Left ventricle myocardium inferior (tissue), 1 donor: ENCODE data around the gene UGT1A4. TPM values are rescaled to one million over a fixed set of nuclear protein-coding genes. Genes with fewer than 3 reads are reported as not detected.

Source experiments
- DNase-seq: peaks from one replicate; pipeline ENCODE4 v3.0.0-alpha.2; 2020
- H3K27ac ChIP-seq: fragments of 200-600 bp; replicated peaks from 2 replicates; pipeline ENCODE4 v1.8.0; 2021
- H3K27me3 ChIP-seq: fragments of 200-600 bp; 2 replicates; pipeline ENCODE4 v1.8.0; 2021; ENCODE audit warnings: low read depth
- H3K36me3 ChIP-seq: fragments of 200-600 bp; 2 replicates; pipeline ENCODE4 v1.8.0; 2021
- H3K4me1 ChIP-seq: fragments of 200-600 bp; 2 replicates; pipeline ENCODE4 v1.8.0; 2021
- H3K4me3 ChIP-seq: fragments of 200-600 bp; 2 replicates; pipeline ENCODE4 v1.8.0; 2021; ENCODE audit warnings: mild to moderate bottlenecking, moderate library complexity
- H3K9me3 ChIP-seq: fragments of 200-600 bp; replicated peaks from 2 replicates; pipeline ENCODE4 v1.8.0; 2021
- intact Hi-C: fragments of 100-400 bp; cut with micrococcal nuclease; formaldehyde crosslinking; loops from one replicate; pipeline ENCODE4 v1.11.0; 2022
- total RNA-seq: library from RNA; stranded (reverse); fragmentation: NEBNext Ultra II Directional; extraction: Animal tissue kit (Norgen Biotek cat#: 25700); gene quantifications from one replicate; pipeline ENCODE4 v1.2.1, GENCODE V29; 2021
- TF ChIP-seq, protein P1 (sequence below): fragments of 200-600 bp; IDR thresholded peaks from 2 replicates; pipeline ENCODE4 v1.8.0; 2021; ENCODE audit warnings: antibody characterized with exemption, mild to moderate bottlenecking, borderline replicate concordance
- donor health status: DM: no; HTN: yes; CAD: no; lungs with severe emphysema.

The UGT1A4 gene
- total RNA-seq, 1 donor from 2014 or later, result not detected

DNA sequence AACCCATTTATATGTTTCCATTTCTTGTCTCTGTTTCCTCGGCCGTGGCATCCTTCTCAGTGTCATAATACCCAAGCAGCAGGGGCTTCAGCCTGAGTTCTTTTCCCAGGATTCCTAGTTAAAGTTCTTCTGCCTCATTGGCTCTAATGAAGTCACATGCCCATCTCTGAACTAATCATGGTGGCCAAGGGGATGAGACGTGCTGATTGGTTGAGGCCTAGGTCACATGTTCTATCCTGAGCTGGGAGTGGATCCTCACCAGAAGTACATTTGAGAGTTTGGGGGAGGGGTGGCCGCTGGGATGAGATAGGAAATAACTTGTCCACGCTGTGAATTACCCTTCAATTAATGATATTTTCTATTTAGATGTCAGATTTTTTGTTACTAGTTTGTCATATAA, 9.6 kb upstream of the UGT1A4 start:
- no peaks in the 10 kb centered on the region for H3K36me3 ChIP-seq
- H3K27ac ChIP-seq, result no peak overlapping the region
- DNase-seq, result no peak
- H3K27me3 ChIP-seq, result peaks cover 46% of the 10 kb centered on the region
- no peaks in the 10 kb centered on the region for H3K4me1 ChIP-seq
- intact Hi-C loops, result no loop called here
- no peak overlapping the region for H3K4me3 ChIP-seq
- peaks cover 10% of the 10 kb centered on the region for H3K9me3 ChIP-seq
- TF ChIP-seq, protein P1, sequence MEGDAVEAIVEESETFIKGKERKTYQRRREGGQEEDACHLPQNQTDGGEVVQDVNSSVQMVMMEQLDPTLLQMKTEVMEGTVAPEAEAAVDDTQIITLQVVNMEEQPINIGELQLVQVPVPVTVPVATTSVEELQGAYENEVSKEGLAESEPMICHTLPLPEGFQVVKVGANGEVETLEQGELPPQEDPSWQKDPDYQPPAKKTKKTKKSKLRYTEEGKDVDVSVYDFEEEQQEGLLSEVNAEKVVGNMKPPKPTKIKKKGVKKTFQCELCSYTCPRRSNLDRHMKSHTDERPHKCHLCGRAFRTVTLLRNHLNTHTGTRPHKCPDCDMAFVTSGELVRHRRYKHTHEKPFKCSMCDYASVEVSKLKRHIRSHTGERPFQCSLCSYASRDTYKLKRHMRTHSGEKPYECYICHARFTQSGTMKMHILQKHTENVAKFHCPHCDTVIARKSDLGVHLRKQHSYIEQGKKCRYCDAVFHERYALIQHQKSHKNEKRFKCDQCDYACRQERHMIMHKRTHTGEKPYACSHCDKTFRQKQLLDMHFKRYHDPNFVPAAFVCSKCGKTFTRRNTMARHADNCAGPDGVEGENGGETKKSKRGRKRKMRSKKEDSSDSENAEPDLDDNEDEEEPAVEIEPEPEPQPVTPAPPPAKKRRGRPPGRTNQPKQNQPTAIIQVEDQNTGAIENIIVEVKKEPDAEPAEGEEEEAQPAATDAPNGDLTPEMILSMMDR, result no peak

DNA sequence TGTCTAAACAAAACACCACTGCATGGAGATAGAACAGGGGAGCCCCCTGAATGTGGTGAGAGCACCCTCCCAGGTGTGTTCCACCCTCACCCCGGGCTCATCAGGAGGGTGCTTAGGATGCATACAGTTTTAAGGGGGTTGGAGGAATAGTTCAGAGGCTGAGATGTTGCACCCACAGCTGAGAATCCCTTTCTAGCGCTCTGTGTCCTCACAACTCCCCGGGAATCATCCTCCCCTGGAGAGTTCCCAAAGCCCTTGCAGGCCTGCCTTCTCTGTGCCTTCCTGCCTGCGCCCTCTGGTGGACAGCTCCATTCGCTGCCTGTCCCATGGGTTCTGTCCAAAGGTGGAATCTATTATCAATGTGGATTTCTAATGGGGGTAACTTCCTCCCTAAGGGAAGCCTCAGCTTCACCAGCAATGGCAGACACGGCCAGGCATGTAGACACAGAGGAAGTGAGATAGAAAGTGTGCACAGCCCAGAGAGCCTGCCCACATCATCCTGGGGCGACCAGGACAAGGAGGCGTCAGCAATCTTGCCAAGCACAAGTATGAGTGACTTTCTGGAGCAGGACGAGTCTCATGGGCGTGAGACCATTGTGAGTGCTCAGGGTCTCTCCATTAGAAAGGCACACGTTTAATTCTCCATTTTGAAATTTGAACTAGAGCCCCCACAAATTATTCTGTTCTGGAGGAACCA, 7.1 kb upstream of the UGT1A4 start:
- H3K4me1 ChIP-seq, result no peaks in the 10 kb centered on the region
- H3K4me3 ChIP-seq, result no peak overlapping the region
- no peaks in the 10 kb centered on the region for H3K36me3 ChIP-seq
- H3K27me3 ChIP-seq, result peaks cover 66% of the 10 kb centered on the region
- TF ChIP-seq, protein P1, result peak; percentile 80
- DNase-seq, result peak; percentile 56
- no peaks in the 10 kb centered on the region for H3K9me3 ChIP-seq
- intact Hi-C loops, result no loop called here
- H3K27ac ChIP-seq, result no peak overlapping the region

DNA sequence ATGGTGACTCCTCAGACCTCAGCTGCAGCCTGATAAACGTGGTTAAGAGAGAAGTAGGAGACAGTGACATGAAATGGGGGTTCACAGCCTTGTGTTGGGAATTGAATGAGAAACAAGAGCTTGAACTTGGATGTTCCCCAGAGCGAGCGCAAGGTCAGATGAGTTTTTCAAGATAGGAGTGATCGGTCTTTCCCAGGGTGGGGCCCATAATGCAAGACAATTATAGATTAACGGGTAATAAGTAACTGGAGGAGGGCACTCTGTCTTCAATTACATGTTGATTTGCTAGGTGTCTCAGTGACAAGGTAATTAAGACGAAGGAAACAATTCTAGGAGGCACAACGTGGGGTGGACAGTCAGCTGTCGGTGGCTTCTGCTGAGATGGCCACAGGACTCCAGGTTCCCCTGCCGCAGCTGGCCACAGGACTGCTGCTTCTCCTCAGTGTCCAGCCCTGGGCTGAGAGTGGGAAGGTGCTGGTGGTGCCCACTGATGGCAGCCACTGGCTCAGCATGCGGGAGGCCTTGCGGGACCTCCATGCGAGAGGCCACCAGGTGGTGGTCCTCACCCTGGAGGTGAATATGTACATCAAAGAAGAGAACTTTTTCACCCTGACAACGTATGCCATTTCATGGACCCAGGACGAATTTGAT, 5.8 kb upstream of the UGT1A4 start, which contains the start of gene UGT1A5:
UGT1A5 (plus strand) TSS at position 297 of the 651 bp plus-strand sequence; CDS start at position 382, 85 bp downstream.
- Histone ChIP-seq H3K27ac (no peak within 1 kb of the TSS), H3K4me3 (no peak within 1 kb of the TSS), H3K36me3 (no peaks in the 10 kb centered on the region), H3K4me1 (no peaks in the 10 kb centered on the region), H3K27me3 (peaks cover 78% of the 10 kb centered on the region), H3K9me3 (no peaks in the 10 kb centered on the region)
- no peak for DNase-seq
- intact Hi-C loops, result no loop called here
- TF ChIP-seq, protein P1, result no peak

DNA sequence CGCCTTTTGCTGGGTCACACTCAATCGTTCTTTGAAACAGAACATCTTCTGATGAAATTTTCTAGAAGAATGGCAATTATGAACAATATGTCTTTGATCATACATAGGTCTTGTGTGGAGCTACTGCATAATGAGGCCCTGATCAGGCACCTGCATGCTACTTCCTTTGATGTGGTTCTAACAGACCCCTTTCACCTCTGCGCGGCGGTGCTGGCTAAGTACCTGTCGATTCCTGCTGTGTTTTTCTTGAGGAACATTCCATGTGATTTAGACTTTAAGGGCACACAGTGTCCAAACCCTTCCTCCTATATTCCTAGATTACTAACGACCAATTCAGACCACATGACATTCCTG, 5.3 kb upstream of the UGT1A4 start:
- H3K36me3 ChIP-seq, result no peaks in the 10 kb centered on the region
- no peaks in the 10 kb centered on the region for H3K4me1 ChIP-seq
- intact Hi-C loops, result no loop called here
- H3K27me3 ChIP-seq, result peaks cover 84% of the 10 kb centered on the region
- TF ChIP-seq, protein P1, result no peak
- H3K4me3 ChIP-seq, result no peak overlapping the region
- H3K9me3 ChIP-seq, result no peaks in the 10 kb centered on the region
- no peak overlapping the region for H3K27ac ChIP-seq
- no peak for DNase-seq

DNA sequence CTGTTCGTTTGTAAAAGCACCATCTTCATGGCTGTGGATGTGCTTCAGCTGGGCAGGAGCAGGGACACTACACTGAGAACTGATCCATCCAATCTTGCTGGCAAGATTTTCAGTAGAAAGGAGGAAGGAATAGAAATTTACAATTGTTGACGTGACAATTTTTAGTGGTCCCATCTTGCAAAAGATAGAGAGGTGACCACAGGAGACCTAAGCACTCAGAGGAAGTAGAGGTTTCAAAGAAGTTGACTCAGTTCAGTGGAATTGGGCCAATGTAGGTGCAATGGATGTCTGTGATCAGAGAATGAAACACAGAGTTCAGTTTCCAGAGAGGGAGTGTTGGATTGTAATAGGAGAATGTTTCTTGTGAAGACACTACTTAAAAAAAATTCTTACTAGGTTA, 4.4 kb upstream of the UGT1A4 start:
- TF ChIP-seq, protein P1, result no peak
- H3K9me3 ChIP-seq, result no peaks in the 10 kb centered on the region
- H3K36me3 ChIP-seq, result no peaks in the 10 kb centered on the region
- no peaks in the 10 kb centered on the region for H3K4me1 ChIP-seq
- H3K4me3 ChIP-seq, result no peak overlapping the region
- DNase-seq, result no peak
- H3K27me3 ChIP-seq, result peaks cover 83% of the 10 kb centered on the region
- intact Hi-C loops, result no loop called here
- H3K27ac ChIP-seq, result no peak overlapping the region
